ENCODE results near the gene CKB. TPM values are rescaled to one million over a fixed set of nuclear protein-coding genes. Genes with fewer than 3 reads are reported as not detected.
A peak's percentile ranks its signal among the peaks of the same experiment; 100 is the strongest.

Gene CKB
- total RNA-seq, 2 donors from 2014 or later = 546 to 707 TPM

- DNase-seq (ENCODE audit: low spot score) = no peak
- no peaks in the 10 kb centered on the region for H3K27me3 ChIP-seq
- H3K27ac ChIP-seq = peak within 1 kb of the TSS; percentile 88 to 95
- peak within 1 kb of the TSS; percentile 97 to 99 for H3K4me3 ChIP-seq
- H3K36me3 ChIP-seq = peaks cover 14% of the 10 kb centered on the region
- no peaks in the 10 kb centered on the region for H3K9me3 ChIP-seq
- TF ChIP-seq CTCF (IDR thresholded peaks at IDR 0.05) = peak in 1 of 2 donors; percentile 51
- peaks cover 0 to 55% of the 10 kb centered on the region in 2 donors for H3K4me1 ChIP-seq
These were observed 40.0 kb upstream of the CKB start, which contains the start of the genes BAG5 and COA8 for GRCh38 chr14:103562429-103563225. BAG5 (minus strand) TSS chr14:103562657; CDS start chr14:103561164, 1,493 bp downstream. COA8 (plus strand) TSS chr14:103562960; CDS start chr14:103563002, 42 bp downstream.

GRCh38 chr14:103562179-103562428 lies 39.5 kb upstream of the CKB start:
- H3K36me3 ChIP-seq = peaks cover 14% of the 10 kb centered on the region
- DNase-seq (ENCODE audit: low spot score) = no peak

GRCh38 chr14:103561381-103562178 lies 39.0 kb upstream of the CKB start:
- DNase-seq (ENCODE audit: low spot score) = no peak
- no peaks in the 10 kb centered on the region for H3K9me3 ChIP-seq
- peaks cover 14% of the 10 kb centered on the region for H3K36me3 ChIP-seq
- TF ChIP-seq CTCF (IDR thresholded peaks at IDR 0.05) = no peak
- H3K4me3 ChIP-seq = peak overlapping the region; percentile 97 to 99
- H3K27me3 ChIP-seq = no peaks in the 10 kb centered on the region
- peaks cover 0 to 64% of the 10 kb centered on the region in 2 donors for H3K4me1 ChIP-seq
- H3K27ac ChIP-seq = peak overlapping the region; percentile 88 to 95

More at GRCh38 chr14:103562179-103562428, 39.5 kb upstream of the CKB start:
- Histone ChIP-seq H3K9me3 (no peaks in the 10 kb centered on the region), H3K4me1 (peaks cover 0 to 60% of the 10 kb centered on the region in 2 donors), H3K4me3 (peak overlapping the region; percentile 97 to 99), H3K27me3 (no peaks in the 10 kb centered on the region), H3K27ac (peak overlapping the region; percentile 88 to 95)
- TF ChIP-seq CTCF (IDR thresholded peaks at IDR 0.05) = no peak

GRCh38 chr14:103560691-103561090 lies 38.1 kb upstream of the CKB start:
- Histone ChIP-seq H3K4me3 (no peak overlapping the region), H3K9me3 (no peaks in the 10 kb centered on the region), H3K27me3 (no peaks in the 10 kb centered on the region), H3K4me1 (peaks cover 0 to 68% of the 10 kb centered on the region in 2 donors), H3K27ac (no peak overlapping the region), H3K36me3 (peaks cover 14% of the 10 kb centered on the region)
- DNase-seq (ENCODE audit: low spot score) = no peak
- TF ChIP-seq CTCF (IDR thresholded peaks at IDR 0.05) = no peak

GRCh38 chr14:103559766-103560165 lies 37.1 kb upstream of the CKB start:
- no peak for TF ChIP-seq CTCF (IDR thresholded peaks at IDR 0.05)

More at GRCh38 chr14:103559766-103560165, 37.1 kb upstream of the CKB start:
- Histone ChIP-seq H3K4me3 (no peak overlapping the region), H3K9me3 (no peaks in the 10 kb centered on the region), H3K27me3 (no peaks in the 10 kb centered on the region), H3K36me3 (peaks cover 14% of the 10 kb centered on the region), H3K4me1 (peaks cover 0 to 70% of the 10 kb centered on the region in 2 donors), H3K27ac (no peak overlapping the region)
- DNase-seq (ENCODE audit: low spot score) = no peak

All from right atrium auricular region (tissue), 2 donors.